WI38 (cell line): ENCODE data around the gene TAAR1.
"Not testable (repeated sequence)": the region's sequence is repeated elsewhere in the genome, so short reads cannot be mapped to it uniquely, and the experiment has no call there.

Source experiments
- H3K4me3 ChIP-seq: 2 replicates; pipeline ENCODE4 v1.5.1; 2011; ENCODE audit warnings: low read depth, mild to moderate bottlenecking, control low read depth, low read length
- TF ChIP-seq, protein P1 (sequence below): IDR thresholded peaks from 2 replicates; pipeline ENCODE4 v1.5.1; 2012; ENCODE audit warnings: low read depth, mild to moderate bottlenecking, control low read depth, low read length

Gene TAAR1

DNA sequence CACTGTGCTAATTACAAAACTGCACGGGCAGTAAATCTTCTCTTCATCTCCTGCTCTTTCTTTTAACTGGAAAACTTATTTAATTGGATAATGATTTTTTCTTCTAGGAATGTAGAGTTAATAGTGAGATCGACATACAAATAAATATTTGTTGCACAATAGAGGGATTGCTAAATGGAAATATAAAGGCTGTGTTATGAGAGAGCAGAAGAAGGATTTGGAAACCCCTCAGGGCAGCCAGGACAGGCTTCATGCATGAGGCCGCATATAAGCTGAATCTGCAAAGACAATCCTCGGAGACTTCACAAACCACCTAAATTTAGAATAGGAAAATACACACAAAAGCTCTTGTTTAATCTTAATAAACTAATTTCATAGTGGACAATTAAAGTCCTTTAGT is 2.9 kb upstream of the TAAR1 start:
- H3K4me3 ChIP-seq = no peak overlapping the region
- TF ChIP-seq, protein P1, sequence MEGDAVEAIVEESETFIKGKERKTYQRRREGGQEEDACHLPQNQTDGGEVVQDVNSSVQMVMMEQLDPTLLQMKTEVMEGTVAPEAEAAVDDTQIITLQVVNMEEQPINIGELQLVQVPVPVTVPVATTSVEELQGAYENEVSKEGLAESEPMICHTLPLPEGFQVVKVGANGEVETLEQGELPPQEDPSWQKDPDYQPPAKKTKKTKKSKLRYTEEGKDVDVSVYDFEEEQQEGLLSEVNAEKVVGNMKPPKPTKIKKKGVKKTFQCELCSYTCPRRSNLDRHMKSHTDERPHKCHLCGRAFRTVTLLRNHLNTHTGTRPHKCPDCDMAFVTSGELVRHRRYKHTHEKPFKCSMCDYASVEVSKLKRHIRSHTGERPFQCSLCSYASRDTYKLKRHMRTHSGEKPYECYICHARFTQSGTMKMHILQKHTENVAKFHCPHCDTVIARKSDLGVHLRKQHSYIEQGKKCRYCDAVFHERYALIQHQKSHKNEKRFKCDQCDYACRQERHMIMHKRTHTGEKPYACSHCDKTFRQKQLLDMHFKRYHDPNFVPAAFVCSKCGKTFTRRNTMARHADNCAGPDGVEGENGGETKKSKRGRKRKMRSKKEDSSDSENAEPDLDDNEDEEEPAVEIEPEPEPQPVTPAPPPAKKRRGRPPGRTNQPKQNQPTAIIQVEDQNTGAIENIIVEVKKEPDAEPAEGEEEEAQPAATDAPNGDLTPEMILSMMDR = no peak

DNA sequence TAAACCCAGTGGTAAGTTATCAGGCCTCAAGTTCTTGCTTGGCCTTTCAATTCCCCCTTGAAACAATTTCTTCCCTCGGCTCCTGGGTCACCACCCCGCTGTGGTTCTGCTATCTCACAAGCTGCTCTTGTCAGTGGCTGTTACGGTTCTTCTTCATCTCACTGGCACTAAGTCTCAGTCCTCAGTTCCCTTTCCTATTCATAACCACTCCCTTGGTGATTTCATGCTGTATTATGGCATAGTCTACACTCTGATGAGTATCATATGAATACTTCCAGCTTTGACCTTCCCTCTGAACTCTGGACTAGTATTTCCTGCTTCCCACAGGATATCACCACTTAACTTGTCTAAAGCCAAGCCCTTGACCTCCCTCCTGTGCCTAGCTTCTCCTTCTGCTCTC is 7.9 kb downstream of the TAAR1 start:
- H3K4me3 ChIP-seq = no peak overlapping the region
- TF ChIP-seq, protein P1 = no peak

DNA sequence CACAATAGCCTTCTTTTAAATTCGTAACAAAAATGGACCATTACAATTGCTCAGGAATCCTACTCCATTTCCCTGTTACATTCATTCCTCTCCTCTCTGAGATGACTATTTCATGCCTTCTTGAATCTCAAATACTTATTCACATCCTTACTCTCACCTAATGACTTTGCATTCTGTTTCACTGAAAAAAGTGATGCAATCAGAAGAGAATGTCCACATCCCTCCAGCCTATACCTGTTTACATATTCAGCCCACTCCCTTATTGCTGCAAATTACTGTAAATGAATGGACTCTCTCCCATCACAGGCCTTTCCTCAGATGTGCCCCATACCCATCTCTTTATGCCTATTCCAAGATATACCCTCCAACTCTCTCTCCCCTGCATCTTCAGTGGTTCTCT is 8.6 kb downstream of the TAAR1 start:
- TF ChIP-seq, protein P1 = no peak
- no peak overlapping the region for H3K4me3 ChIP-seq

DNA sequence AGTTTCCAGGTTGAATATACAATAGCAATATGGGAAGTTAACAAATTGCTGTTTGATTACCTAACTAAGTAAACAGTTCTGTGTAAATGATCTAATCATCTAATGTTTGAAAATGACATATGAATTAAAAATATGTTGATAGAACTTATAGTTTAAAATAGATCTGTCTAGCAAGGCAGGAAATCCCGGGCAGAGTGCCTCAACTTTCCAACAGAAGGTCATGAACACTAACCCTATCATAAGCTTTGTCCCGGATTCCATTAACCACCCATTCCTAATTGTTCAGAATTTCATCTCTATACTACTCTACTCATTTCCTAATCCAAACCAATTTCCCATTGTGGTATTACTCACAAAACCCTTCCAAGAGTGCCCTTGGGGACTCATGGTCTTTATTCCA is 10.2 kb downstream of the TAAR1 start:
- TF ChIP-seq, protein P1 = no peak
- H3K4me3 ChIP-seq = no peak overlapping the region

DNA sequence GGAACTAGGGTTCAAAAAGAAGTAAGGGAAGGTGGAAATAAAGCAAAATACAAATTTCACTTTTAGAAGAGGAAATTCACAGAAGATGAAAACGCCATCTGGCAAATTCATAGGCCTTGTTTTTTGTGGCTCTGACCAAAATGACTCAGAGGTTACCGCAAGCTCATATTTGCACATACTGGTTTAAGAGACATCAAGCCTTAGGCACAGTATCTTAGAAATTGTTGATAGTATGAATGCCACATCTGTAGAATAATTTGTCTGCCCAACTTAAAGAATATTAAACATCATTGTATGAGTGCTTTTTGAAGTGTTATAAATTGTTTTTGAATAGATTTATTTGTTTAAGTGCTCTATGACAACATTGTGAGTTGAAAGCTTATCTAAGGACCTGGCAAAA is 10.6 kb downstream of the TAAR1 start:
- TF ChIP-seq, protein P1 = no peak

DNA sequence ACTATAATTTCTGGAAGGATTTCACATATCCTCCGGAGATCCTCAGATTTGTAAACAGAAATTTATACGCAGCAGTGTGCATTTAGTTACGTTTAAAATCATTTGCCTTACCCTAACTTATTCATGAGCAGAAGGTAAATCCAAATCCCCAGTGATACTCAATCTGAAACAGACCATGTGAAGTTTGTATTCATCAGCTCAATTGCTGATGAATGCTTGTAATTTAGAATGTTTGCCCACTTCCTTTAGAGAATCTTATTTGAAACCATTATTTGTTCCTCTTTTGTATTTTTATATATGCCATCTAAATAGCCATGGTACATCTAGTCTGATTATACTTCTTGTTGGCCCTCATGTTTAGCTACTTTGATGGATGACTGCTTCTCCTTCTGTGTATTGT is 15.4 kb downstream of the TAAR1 start:
- no peak overlapping the region for H3K4me3 ChIP-seq

More for the DNA sequence above, 10.6 kb downstream of the TAAR1 start:
- no peak overlapping the region for H3K4me3 ChIP-seq

DNA sequence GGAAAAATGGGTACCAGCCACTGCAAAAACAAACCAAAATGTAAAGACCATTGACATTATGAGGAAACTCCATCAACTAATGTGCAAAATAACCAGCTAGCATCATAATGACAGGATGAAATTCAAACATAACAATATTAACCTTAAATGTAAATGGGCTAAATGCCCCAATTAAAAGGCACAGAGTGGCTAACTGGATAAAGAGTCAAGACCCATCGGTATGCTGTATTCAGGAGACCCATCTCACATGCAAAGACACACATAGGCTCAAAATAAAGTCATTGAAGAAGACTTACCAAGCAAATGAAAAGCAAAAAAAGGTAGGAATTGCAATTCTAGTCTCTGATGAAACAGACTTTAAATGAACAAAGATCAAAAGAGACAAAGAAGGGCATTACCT is 21.8 kb downstream of the TAAR1 start:
- not testable (repeated sequence) for H3K4me3 ChIP-seq

More for the DNA sequence above, 15.4 kb downstream of the TAAR1 start:
- TF ChIP-seq, protein P1 = no peak

DNA sequence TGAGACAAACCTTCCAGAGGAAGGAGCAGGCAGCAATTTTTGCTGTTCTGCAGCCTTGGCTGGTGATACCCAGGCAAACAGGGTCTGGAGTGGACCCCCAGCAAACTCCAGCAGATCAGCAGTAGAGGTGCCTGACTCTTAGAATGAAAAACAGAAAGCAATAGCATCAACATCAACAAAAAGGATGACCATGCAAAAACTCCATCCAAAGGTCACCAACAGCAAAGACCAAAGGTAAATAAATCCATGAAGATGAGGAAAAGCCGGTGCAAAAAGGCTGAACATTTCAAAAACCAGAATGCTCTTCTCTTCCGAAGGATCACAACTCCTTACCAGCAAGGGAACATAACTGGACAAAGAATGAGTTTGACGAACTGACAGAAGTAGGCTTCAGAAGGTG is 23.1 kb downstream of the TAAR1 start:
- H3K4me3 ChIP-seq = not testable (repeated sequence)

DNA sequence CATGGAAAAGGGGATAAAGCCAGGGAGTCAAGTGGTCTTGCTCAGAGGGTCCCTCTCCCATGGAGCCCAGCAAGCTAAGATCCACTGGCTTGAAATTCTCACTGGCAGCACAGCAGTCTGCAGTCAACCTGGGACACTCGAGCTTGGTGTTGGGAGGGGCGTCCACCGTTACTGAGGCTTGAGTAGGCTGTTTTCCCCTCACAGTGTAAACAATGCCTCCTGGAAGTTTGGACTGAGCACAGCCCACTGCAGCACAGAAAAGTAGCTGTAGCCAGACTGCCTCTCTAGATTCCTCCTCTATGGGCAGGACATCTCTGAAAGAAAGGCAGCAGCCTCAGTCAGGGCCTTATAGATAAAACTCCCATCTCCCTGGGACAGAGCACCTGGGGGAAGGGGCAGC is 23.7 kb downstream of the TAAR1 start:
- not testable (repeated sequence) for H3K4me3 ChIP-seq
